Bone marrow (tissue), 2 donors: ENCODE data around the gene CLNK.

Source experiments
- DNase-seq, 2 donors: peaks; one replicate each; lab custom pipeline; 2025; lab: John Stamatoyannopoulos, UW

Gene CLNK

DNA sequence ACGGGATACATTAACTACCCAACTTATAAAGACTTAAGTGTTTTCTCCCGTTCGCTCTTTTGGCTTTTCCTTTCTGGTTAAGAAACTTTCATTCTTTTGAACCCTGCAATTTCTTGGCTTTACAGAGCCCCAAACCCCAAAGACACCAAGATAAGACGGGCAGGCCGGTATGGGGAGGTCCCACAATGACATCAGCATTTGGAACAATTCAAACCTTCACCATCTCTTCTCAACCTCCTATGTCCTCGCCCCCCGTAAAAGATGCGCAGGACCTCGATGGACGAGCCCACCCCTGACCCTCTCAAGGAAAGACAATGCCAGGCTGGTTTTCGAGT is 228.3 kb downstream of the CLNK start:
- DNase-seq = no peak

- no peak for DNase-seq
These were observed 229.4 kb downstream of the CLNK start for GRCh38 chr4:10455133-10455532.

DNA sequence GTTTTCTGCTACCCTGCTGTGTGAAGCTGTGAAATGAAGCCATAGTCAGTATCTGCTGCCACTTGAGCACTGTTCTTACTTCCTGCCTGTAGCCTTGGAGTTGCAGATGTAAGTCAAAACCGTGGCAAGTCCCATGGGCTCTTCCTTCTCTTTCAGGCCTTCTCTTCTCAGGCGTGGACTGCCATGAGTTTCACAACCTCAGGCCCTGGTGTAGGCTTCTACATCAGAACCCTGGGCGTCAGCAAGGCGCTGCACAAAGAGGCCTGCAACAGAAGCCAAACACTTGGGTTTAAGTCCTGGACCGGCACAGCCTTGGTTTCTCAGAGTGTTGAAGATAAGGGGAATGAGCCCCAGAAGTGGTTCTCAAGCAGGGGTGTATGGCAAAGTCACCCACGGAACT is 229.8 kb downstream of the CLNK start:
- no peak for DNase-seq

GRCh38 chr4:10454121-10454520 is 230.4 kb downstream of the CLNK start:
- no peak for DNase-seq

GRCh38 chr4:10448991-10449390 is 235.6 kb downstream of the CLNK start:
- DNase-seq = no peak

GRCh38 chr4:10442976-10443375 is 241.6 kb downstream of the CLNK start:
- peak in 1 of 2 donors; percentile 1 for DNase-seq

- DNase-seq = no peak
These were observed 243.1 kb downstream of the CLNK start for GRCh38 chr4:10441512-10441911.

GRCh38 chr4:10438924-10439323 is 245.6 kb downstream of the CLNK start:
- DNase-seq = no peak

DNA sequence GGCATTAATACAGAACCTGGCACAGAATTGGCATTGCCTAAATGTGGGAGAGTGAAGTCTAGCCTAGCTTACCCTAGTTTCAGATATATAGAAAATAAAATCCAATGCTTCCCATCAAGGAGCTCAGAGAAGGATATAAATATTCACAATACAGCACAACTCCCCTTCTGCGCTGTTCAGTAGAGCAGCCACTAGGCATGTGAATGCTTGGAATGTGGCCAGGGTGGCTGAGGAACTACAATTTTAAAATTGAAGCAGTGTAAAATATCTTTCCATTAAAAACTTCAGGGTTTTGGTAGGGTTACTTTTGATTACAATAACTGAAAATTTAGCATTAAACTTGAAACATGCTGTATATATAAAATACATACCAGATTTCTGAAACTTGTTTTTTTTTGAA is 246.8 kb downstream of the CLNK start:
- no peak for DNase-seq
